H1 (cell line): ENCODE measurements around the gene TFCP2L1. TPM values are rescaled to one million over a fixed set of nuclear protein-coding genes. Genes with fewer than 3 reads are reported as not detected.

Source experiments
- ATF2 ChIP-seq: IDR thresholded peaks from 2 replicates; pipeline ENCODE4 v1.6.1; 2012; ENCODE audit warnings: low read length, inconsistent platforms
- EP300 ChIP-seq, 2 experiments: IDR thresholded peaks; 1 replicate in 1 of 2; 2 replicates in 1 of 2; pipeline ENCODE4 v1.6.1; 2011 to 2012; ENCODE audit warnings: low read depth in 2 of 2, low read length in 2 of 2, mild to moderate bottlenecking in 2 of 2, borderline replicate concordance in 1 of 2, inconsistent platforms in 1 of 2, moderate library complexity in 1 of 2
- RNF2 ChIP-seq: fragments of 200-900, 300-1000 bp; sonication (generic); IDR thresholded peaks from 2 replicates; pipeline ENCODE4 v1.7.1; 2016; ENCODE audit warnings: borderline replicate concordance, low read depth, mild to moderate bottlenecking, antibody characterized with exemption, low read length; ENCODE audit not compliant: poor library complexity, severe bottlenecking; ENCODE audit errors: missing control alignments
- polyA plus RNA-seq, 7 experiments: library from polyadenylated mRNA; depleted of rRNA in 3 of 7; stranded (reverse) in 5 of 7; unstranded in 2 of 7; fragments of >200 nt in 5 of 7; fragments of 200-250 nt in 2 of 7; gene quantifications; 1 replicate in 5 of 7; 2 replicates in 1 of 7; 4 replicates in 1 of 7; pipeline versions ENCODE4 v1.2.1 to v1.2.3, GENCODE V29; 2011 to 2013; ENCODE audit warnings: missing spikeins in 2 of 7, mixed read lengths in 2 of 7
- total RNA-seq: library from RNA; stranded (reverse); fragmentation: NEBNext Ultra II Directional; extraction: Animal tissue kit (Norgen Biotek cat#: 25700); gene quantifications from 2 replicates; pipeline ENCODE4 v1.2.1, GENCODE V29; 2021

TFCP2L1 gene
- total and polyA plus RNA-seq, 2 of the 8 experiments (the other 6 are each of a cell fraction or from before 2014, with no cell fraction given) = 1.5 to 3.8 TPM

- TF ChIP-seq EP300 (IDR thresholded peaks at IDR 0.05; ENCODE audit: borderline replicate concordance in 1 of 2, low read depth in 2 of 2, low read length in 2 of 2) (no peak), RNF2 (no peak), ATF2 (no peak)
These were observed 87.5 kb downstream of the TFCP2L1 start (continued) for GRCh38 chr2:121197369-121198091.
